Neutrophil (primary cell): ENCODE results near the gene KRT40.

Source experiments
- H3K27ac ChIP-seq: fragments of 200-600 bp; sonication (generic); 2 replicates; pipeline ENCODE4 v1.5.1; 2016; ENCODE audit warnings: mild to moderate bottlenecking, moderate library complexity
- H3K27me3 ChIP-seq: fragments of 200-600 bp; sonication (generic); 2 replicates; pipeline ENCODE4 v1.6.0; 2016; ENCODE audit warnings: mild to moderate bottlenecking
- H3K36me3 ChIP-seq: fragments of 200-600 bp; sonication (generic); 2 replicates; pipeline ENCODE4 v1.5.1; 2017
- H3K4me1 ChIP-seq, 2 experiments: fragments of 200-600 bp in 1 of 2; sonication (generic) in 1 of 2; 1 replicate in 1 of 2; 2 replicates in 1 of 2; pipeline versions ENCODE4 v1.5.1 to v1.6.1; 2013 to 2016; ENCODE audit warnings: low read depth in 1 of 2, low read length in 1 of 2, mild to moderate bottlenecking in 1 of 2, moderate library complexity in 1 of 2; ENCODE audit not compliant: control insufficient read depth in 1 of 2, insufficient read depth in 1 of 2
- H3K4me3 ChIP-seq, 2 experiments: fragments of 200-600 bp in 1 of 2; sonication (generic) in 1 of 2; 1 replicate in 1 of 2; 2 replicates in 1 of 2; pipeline ENCODE4 v1.5.1; 2013 to 2016; ENCODE audit warnings: low read depth in 1 of 2, low read length in 1 of 2, mild to moderate bottlenecking in 1 of 2, moderate library complexity in 1 of 2
- H3K9me3 ChIP-seq: fragments of 200-600 bp; sonication (generic); 2 replicates; pipeline ENCODE4 v1.5.1; 2016
- TF ChIP-seq, protein P1 (sequence below): fragments of 200-600 bp; sonication (generic); IDR thresholded peaks from 2 replicates; pipeline ENCODE4 v1.5.1; 2016; ENCODE audit warnings: antibody characterized with exemption

The KRT40 gene

GRCh38 chr17:40953881-40954280 lies 30.2 kb downstream of the KRT40 start:
- TF ChIP-seq, protein P1, sequence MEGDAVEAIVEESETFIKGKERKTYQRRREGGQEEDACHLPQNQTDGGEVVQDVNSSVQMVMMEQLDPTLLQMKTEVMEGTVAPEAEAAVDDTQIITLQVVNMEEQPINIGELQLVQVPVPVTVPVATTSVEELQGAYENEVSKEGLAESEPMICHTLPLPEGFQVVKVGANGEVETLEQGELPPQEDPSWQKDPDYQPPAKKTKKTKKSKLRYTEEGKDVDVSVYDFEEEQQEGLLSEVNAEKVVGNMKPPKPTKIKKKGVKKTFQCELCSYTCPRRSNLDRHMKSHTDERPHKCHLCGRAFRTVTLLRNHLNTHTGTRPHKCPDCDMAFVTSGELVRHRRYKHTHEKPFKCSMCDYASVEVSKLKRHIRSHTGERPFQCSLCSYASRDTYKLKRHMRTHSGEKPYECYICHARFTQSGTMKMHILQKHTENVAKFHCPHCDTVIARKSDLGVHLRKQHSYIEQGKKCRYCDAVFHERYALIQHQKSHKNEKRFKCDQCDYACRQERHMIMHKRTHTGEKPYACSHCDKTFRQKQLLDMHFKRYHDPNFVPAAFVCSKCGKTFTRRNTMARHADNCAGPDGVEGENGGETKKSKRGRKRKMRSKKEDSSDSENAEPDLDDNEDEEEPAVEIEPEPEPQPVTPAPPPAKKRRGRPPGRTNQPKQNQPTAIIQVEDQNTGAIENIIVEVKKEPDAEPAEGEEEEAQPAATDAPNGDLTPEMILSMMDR = no peak
- no peak overlapping the region for H3K27ac ChIP-seq

GRCh38 chr17:40952661-40953060 lies 31.5 kb downstream of the KRT40 start:
- Histone ChIP-seq H3K27ac (no peak overlapping the region), H3K36me3 (no peaks in the 10 kb centered on the region), H3K27me3 (peaks cover 86% of the 10 kb centered on the region), H3K4me3 (no peak overlapping the region), H3K4me1 (peaks cover 0 to 4% of the 10 kb centered on the region in 2 experiments), H3K9me3 (no peaks in the 10 kb centered on the region)
- TF ChIP-seq, protein P1 = no peak

More at GRCh38 chr17:40953881-40954280, 30.2 kb downstream of the KRT40 start:
- Histone ChIP-seq H3K4me1 (peaks cover 0 to 3% of the 10 kb centered on the region in 2 experiments), H3K4me3 (no peak overlapping the region), H3K27me3 (peaks cover 74% of the 10 kb centered on the region), H3K36me3 (no peaks in the 10 kb centered on the region), H3K9me3 (no peaks in the 10 kb centered on the region)

- Histone ChIP-seq H3K27ac (no peak overlapping the region), H3K36me3 (no peaks in the 10 kb centered on the region), H3K27me3 (peaks cover 91% of the 10 kb centered on the region), H3K4me3 (no peak overlapping the region), H3K4me1 (peaks cover 0 to 4% of the 10 kb centered on the region in 2 experiments), H3K9me3 (no peaks in the 10 kb centered on the region)
- TF ChIP-seq, protein P1 = no peak
Observed at GRCh38 chr17:40952154-40952553, 32.0 kb downstream of the KRT40 start.

GRCh38 chr17:40951011-40951622 lies 33.0 kb downstream of the KRT40 start:
- H3K27ac ChIP-seq = no peak overlapping the region
- TF ChIP-seq, protein P1 = no peak
- no peaks in the 10 kb centered on the region for H3K9me3 ChIP-seq
- H3K27me3 ChIP-seq = peaks cover 92% of the 10 kb centered on the region
- no peaks in the 10 kb centered on the region for H3K36me3 ChIP-seq
- peaks cover 0 to 4% of the 10 kb centered on the region in 2 experiments for H3K4me1 ChIP-seq
- H3K4me3 ChIP-seq = no peak overlapping the region

DNA sequence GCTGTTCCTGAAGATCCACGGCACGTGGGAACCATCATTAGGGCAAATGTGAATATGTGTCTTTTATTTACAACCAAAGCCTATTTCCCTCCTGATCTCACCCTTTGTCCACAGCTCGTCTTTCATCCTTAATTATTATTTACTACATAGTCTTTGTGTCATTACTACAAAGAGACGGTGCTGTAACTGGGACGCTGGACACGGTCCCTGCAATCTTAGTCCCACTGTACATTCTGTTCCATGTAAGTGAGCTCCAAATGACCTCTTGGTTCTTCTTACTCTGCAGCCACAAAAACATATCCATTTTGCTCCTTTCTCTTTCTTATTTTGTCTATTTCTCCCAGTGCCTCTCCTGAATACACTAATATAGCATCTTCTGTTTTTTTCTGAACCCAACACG lies 34.0 kb downstream of the KRT40 start:
- Histone ChIP-seq H3K4me1 (peaks cover 0 to 4% of the 10 kb centered on the region in 2 experiments), H3K27ac (no peak overlapping the region), H3K4me3 (no peak overlapping the region), H3K9me3 (no peaks in the 10 kb centered on the region), H3K36me3 (no peaks in the 10 kb centered on the region), H3K27me3 (peaks cover 99% of the 10 kb centered on the region)
- TF ChIP-seq, protein P1 = no peak
